Neural cell (in vitro differentiated cells): ENCODE results near the gene POLN.

Experiments used
- EP300 ChIP-seq: fragments of 450-650 bp; conservative IDR thresholded peaks from 2 replicates; pipeline ENCODE4 v1.6.1; 2014; ENCODE audit warnings: antibody characterized with exemption, mild to moderate bottlenecking, moderate library complexity; ENCODE audit not compliant: poor library complexity, severe bottlenecking
- EZH2 ChIP-seq: fragments of 200-600, 300-800 bp; shearing (Covaris generic), sonication (generic); IDR thresholded peaks from 2 replicates; pipeline ENCODE4 v1.6.1; 2014; ENCODE audit warnings: antibody characterized with exemption, low read length, borderline replicate concordance, mild to moderate bottlenecking; ENCODE audit not compliant: insufficient read depth, poor library complexity, severe bottlenecking
- MXI1 ChIP-seq: fragments of 450-650 bp; conservative IDR thresholded peaks from 2 replicates; pipeline ENCODE4 v1.6.1; 2014; ENCODE audit warnings: antibody characterized with exemption, mild to moderate bottlenecking; ENCODE audit not compliant: poor library complexity, severe bottlenecking
- POLR2AphosphoS5 ChIP-seq: IDR thresholded peaks from 2 replicates; pipeline ENCODE4 v1.6.1; 2012
- RAD21 ChIP-seq: fragments of 450-650 bp; conservative IDR thresholded peaks from 2 replicates; pipeline ENCODE4 v1.6.1; 2014; ENCODE audit warnings: antibody characterized with exemption, mild to moderate bottlenecking, moderate library complexity
- SMC3 ChIP-seq: fragments of 450-650 bp; conservative IDR thresholded peaks from 2 replicates; pipeline ENCODE4 v1.6.1; 2014; ENCODE audit warnings: antibody characterized with exemption, mild to moderate bottlenecking, moderate library complexity; ENCODE audit not compliant: poor library complexity
- TAF1 ChIP-seq: IDR thresholded peaks from 2 replicates; pipeline ENCODE4 v1.6.1; 2012; ENCODE audit warnings: low read depth
- TF ChIP-seq, protein P1 (sequence below): IDR thresholded peaks from 2 replicates; pipeline ENCODE4 v1.6.1; 2012; ENCODE audit warnings: borderline replicate concordance
- TF ChIP-seq, protein P2 (sequence below): fragments of 450-650 bp; IDR thresholded peaks from 2 replicates; pipeline ENCODE4 v1.5.1; 2014; ENCODE audit warnings: antibody characterized with exemption, mild to moderate bottlenecking, moderate library complexity; ENCODE audit not compliant: poor library complexity, severe bottlenecking

DNA sequence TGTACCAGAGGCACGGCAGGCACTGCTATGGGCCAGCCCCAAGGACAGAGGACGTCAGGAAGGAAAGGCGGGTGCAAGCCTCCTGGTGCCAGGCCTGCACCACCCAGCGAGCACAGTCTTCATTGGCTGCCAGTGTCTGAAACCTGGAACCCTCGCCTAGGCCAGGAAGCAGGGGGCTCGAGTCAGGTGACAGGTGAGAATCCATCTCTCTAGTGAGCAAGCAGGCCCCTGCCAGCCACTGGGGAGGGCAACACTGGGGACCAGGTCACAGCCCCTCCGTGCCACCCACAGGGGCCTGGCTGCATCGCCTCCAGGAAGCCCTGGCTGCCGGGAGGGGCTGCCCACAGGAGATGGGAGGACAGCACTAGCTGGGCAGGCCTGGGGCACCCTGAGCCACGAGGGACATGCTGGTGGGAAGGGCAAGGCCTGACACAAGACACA lies 6.9 kb upstream of the POLN start:
- TF ChIP-seq, protein P1, sequence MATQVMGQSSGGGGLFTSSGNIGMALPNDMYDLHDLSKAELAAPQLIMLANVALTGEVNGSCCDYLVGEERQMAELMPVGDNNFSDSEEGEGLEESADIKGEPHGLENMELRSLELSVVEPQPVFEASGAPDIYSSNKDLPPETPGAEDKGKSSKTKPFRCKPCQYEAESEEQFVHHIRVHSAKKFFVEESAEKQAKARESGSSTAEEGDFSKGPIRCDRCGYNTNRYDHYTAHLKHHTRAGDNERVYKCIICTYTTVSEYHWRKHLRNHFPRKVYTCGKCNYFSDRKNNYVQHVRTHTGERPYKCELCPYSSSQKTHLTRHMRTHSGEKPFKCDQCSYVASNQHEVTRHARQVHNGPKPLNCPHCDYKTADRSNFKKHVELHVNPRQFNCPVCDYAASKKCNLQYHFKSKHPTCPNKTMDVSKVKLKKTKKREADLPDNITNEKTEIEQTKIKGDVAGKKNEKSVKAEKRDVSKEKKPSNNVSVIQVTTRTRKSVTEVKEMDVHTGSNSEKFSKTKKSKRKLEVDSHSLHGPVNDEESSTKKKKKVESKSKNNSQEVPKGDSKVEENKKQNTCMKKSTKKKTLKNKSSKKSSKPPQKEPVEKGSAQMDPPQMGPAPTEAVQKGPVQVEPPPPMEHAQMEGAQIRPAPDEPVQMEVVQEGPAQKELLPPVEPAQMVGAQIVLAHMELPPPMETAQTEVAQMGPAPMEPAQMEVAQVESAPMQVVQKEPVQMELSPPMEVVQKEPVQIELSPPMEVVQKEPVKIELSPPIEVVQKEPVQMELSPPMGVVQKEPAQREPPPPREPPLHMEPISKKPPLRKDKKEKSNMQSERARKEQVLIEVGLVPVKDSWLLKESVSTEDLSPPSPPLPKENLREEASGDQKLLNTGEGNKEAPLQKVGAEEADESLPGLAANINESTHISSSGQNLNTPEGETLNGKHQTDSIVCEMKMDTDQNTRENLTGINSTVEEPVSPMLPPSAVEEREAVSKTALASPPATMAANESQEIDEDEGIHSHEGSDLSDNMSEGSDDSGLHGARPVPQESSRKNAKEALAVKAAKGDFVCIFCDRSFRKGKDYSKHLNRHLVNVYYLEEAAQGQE, result no peak
- TF ChIP-seq, protein P2, sequence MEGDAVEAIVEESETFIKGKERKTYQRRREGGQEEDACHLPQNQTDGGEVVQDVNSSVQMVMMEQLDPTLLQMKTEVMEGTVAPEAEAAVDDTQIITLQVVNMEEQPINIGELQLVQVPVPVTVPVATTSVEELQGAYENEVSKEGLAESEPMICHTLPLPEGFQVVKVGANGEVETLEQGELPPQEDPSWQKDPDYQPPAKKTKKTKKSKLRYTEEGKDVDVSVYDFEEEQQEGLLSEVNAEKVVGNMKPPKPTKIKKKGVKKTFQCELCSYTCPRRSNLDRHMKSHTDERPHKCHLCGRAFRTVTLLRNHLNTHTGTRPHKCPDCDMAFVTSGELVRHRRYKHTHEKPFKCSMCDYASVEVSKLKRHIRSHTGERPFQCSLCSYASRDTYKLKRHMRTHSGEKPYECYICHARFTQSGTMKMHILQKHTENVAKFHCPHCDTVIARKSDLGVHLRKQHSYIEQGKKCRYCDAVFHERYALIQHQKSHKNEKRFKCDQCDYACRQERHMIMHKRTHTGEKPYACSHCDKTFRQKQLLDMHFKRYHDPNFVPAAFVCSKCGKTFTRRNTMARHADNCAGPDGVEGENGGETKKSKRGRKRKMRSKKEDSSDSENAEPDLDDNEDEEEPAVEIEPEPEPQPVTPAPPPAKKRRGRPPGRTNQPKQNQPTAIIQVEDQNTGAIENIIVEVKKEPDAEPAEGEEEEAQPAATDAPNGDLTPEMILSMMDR, result no peak
- TF ChIP-seq EZH2 (no peak), POLR2AphosphoS5 (no peak), EP300 (no peak), RAD21 (no peak), TAF1 (no peak), SMC3 (no peak), MXI1 (no peak)
